Diencephalon (tissue), 1 donor: ENCODE data around the gene KRTAP19-2. TPM values are rescaled to one million over a fixed set of nuclear protein-coding genes. Genes with fewer than 3 reads are reported as not detected.

Source experiments
- small RNA-seq: library from RNA; depleted of rRNA; stranded (forward); fragments of <200 nt; gene quantifications from one replicate; pipeline ENCODE3, GENCODE V24; 2014
- total RNA-seq: library from RNA; depleted of rRNA; stranded (reverse); fragments of >200 nt; gene quantifications from one replicate; pipeline ENCODE4 v1.2.3, GENCODE V29; 2014

KRTAP19-2 gene, protein sequence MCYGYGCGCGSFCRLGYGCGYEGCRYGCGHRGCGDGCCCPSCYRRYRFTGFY
- not detected for total RNA-seq

DNA sequence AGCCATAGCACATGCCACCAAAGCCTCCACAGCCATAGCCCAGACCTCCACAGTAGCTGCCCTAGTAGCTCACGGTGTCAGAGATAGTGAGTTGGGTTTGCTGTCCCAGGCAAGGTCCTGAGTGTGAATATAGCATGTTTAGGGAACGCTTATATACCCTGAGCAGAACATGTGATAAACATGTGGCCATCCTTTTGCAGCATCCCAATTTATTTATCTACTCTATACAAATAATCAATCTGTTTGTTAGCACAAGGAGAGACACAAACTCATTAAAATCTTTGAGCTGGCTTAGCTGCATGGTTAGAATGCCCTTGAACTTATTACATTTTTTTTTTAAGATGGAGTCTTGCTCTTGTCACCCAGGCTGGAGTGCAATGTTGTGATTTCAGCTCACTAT lies at the start of gene KRTAP19-2:
KRTAP19-2 (minus strand) TSS at position 101 of the 400 bp plus-strand sequence; CDS start at position 13, 88 bp downstream.

DNA sequence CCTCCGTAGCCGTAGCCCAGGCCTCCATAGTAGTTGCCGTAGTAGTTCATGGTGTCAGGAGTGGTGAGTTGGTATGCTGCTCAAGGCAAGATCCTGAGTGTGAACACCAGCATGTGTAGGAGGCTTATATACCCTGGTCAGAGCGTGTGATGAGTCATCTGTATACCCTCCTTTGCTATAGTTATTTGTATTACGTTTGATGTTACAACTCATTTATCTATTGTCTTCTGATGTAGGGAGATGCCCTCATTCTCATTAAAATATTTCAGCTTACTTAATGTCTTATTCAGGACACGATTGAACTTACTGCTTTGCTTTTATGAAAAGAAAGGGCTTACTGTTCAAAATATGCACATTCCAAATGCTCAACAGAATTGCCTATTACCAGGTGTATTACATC lies 14.8 kb upstream of the KRTAP19-2 start, which contains the start of gene KRTAP19-5:
KRTAP19-5 (minus strand) TSS at position 101 of the 400 bp plus-strand sequence; CDS start at position 50, 51 bp downstream.

DNA sequence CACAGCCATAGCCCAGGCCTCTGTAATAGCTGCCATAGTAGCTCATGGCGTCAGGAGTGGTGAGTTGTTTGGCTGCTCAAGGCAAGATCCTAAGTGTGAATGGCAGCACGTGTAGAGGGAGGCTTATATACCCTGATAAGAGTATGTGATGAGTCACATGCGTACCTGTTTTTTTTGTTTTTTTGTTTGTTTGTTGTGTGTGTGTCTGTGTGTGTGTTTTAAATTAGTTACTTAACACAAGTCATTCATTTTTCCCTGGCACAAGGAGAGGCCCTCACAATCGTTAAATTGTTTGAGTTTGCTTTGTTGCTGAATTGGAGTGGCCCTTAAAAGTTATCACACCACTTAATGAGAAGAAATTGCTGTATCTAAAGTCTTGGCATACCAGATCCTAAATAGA lies 9.8 kb upstream of the KRTAP19-2 start, which contains the start of gene KRTAP19-4:
KRTAP19-4 (minus strand) TSS at position 101 of the 400 bp plus-strand sequence; CDS start at position 46, 55 bp downstream.

GRCh38 chr21:30491963-30492428 lies 4.8 kb upstream of the KRTAP19-2 start, which contains the start of gene KRTAP19-3:
Gene KRTAP19-3, minus strand, starts transcription at chr21:30492013. Its CDS starts 56 bp downstream, at chr21:30491957.

DNA sequence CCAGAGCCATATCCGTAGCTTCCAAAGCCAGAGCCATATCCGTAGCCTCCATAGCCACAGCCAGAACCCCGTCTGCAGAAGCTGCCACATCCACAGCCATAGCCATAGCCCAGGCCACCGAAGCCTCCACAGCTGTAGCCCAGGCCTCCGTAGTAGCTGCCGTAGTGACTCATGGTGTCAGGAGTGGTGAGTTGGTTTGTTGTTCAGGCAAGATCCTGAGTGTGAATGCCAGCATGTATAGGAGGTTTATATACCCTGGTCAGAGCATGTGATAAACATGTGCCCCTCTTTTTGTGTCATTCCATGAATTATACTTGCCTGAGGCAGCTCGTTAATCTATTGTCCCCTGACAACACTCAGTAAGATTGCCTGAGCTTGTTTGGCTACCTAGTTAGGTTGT lies 7.1 kb downstream of the KRTAP19-2 start, which contains the start of gene KRTAP19-1:
KRTAP19-1 (minus strand) TSS at position 223 of the 400 bp plus-strand sequence; CDS start at position 173, 50 bp downstream.

DNA sequence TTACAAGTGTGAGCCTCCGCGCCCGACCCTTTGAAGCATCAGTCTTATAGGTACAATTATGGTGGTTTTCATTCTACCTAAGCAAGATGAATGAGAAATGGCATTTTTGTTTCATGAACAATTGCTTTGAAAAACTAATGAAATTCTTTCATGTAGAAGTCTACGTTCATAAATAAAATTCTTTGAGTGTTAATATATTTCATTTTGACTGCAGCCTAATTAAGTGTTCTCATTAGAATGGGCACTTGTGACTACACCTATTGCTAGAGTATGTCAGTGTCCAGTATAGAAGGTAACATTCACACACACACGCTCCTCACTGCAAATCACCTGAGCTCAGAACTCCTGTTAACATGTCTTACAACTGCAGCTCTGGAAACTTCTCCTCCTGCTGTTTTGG lies 47.3 kb downstream of the KRTAP19-2 start, which contains the start of gene KRTAP15-1:
KRTAP15-1 (plus strand) TSS at position 301 of the 400 bp plus-strand sequence; CDS start at position 354, 53 bp downstream.

Small RNAs within 50 kb of the gene (small RNA-seq; reads per million reads assigned to genes)
- not detected for gene AP000567.1
- not detected for gene KRTAP19-10P
- gene KRTAP19-11P = not detected
- gene KRTAP19-9P = not detected

Other genes starting within 250 kb of the KRTAP19-2 start
- not detected for gene KRTAP24-1, start 204.5 kb downstream of the KRTAP19-2 start, total RNA-seq
- not detected for gene KRTAP25-1, start 197.9 kb downstream of the KRTAP19-2 start, total RNA-seq
- not detected for gene KRTAP26-1, start 167.1 kb downstream of the KRTAP19-2 start, total RNA-seq
- gene KRTAP27-1, start 149.7 kb downstream of the KRTAP19-2 start, total RNA-seq = not detected
- not detected for gene KRTAP23-1, start 138.8 kb downstream of the KRTAP19-2 start, total RNA-seq
- gene KRTAP13-2, start 115.2 kb downstream of the KRTAP19-2 start, total RNA-seq = not detected
- not detected for gene KRTAP13-1, start 91.4 kb downstream of the KRTAP19-2 start, total RNA-seq
- gene KRTAP13-3, start 61.5 kb downstream of the KRTAP19-2 start, total RNA-seq = not detected
- gene KRTAP13-4, start 57.2 kb downstream of the KRTAP19-2 start, total RNA-seq = not detected
- not detected for gene KRTAP15-1, start 47.2 kb downstream of the KRTAP19-2 start, total RNA-seq
- not detected for gene KRTAP19-1, start 7.1 kb downstream of the KRTAP19-2 start, total RNA-seq
- gene KRTAP19-3, start 4.6 kb upstream of the KRTAP19-2 start, total RNA-seq = not detected
- not detected for gene KRTAP19-4, start 9.7 kb upstream of the KRTAP19-2 start, total RNA-seq
- gene KRTAP19-5, start 14.7 kb upstream of the KRTAP19-2 start, total RNA-seq = not detected
- not detected for gene KRTAP19-6, start 54.4 kb upstream of the KRTAP19-2 start, total RNA-seq
- not detected for gene KRTAP19-7, start 73.9 kb upstream of the KRTAP19-2 start, total RNA-seq
- not detected for gene KRTAP22-2, start 103.0 kb upstream of the KRTAP19-2 start, total RNA-seq
- not detected for gene KRTAP6-3, start 105.0 kb upstream of the KRTAP19-2 start, total RNA-seq
- not detected for gene KRTAP6-2, start 111.5 kb upstream of the KRTAP19-2 start, total RNA-seq
- gene KRTAP22-1, start 113.7 kb upstream of the KRTAP19-2 start, total RNA-seq = not detected
- gene KRTAP6-1, start 126.5 kb upstream of the KRTAP19-2 start, total RNA-seq = not detected
- gene KRTAP20-1, start 129.0 kb upstream of the KRTAP19-2 start, total RNA-seq = not detected
- not detected for gene KRTAP20-4, start 133.2 kb upstream of the KRTAP19-2 start, total RNA-seq
- not detected for gene KRTAP20-2, start 147.8 kb upstream of the KRTAP19-2 start, total RNA-seq
- gene KRTAP20-3, start 155.4 kb upstream of the KRTAP19-2 start, total RNA-seq = not detected
- not detected for gene KRTAP21-3, start 231.3 kb upstream of the KRTAP19-2 start, total RNA-seq